Heart left ventricle (tissue), 16 donors: ENCODE results near the gene TMEM181. TPM values are rescaled to one million over a fixed set of nuclear protein-coding genes. Genes with fewer than 3 reads are reported as not detected.
A peak's percentile ranks its signal among the peaks of the same experiment; 100 is the strongest.

Source experiments
- ATAC-seq, 4 donors: fragments of 200-7000 bp; cut with Tn5 transposase; one replicate each; pipeline ENCODE4 v1.9.1; 2020 to 2022; ENCODE audit warnings: moderate library complexity in 4 of 4, mild to moderate bottlenecking in 3 of 4, moderate number of reproducible peaks in 1 of 4
- DNase-seq, 5 donors: peaks; one replicate each; pipeline ENCODE4 v3.0.0-alpha.2; 2020
- H3K27ac ChIP-seq, 12 donors: fragments of 200-600 bp; sonication (generic) in 4 of 12; one replicate each; pipeline versions ENCODE4 v1.5.0 to v1.8.0; 2016 to 2022; ENCODE audit warnings: mild to moderate bottlenecking in 2 of 12
- H3K27me3 ChIP-seq, 9 donors: fragments of 200-600 bp; sonication (generic) in 2 of 9; one replicate each; pipeline versions ENCODE4 v1.5.1 to v1.8.0; 2016 to 2022; ENCODE audit warnings: mild to moderate bottlenecking in 3 of 9
- H3K36me3 ChIP-seq, 9 donors: fragments of 200-600 bp; sonication (generic) in 2 of 9; one replicate each; pipeline versions ENCODE4 v1.5.0 to v1.8.0; 2018 to 2022; ENCODE audit warnings: mild to moderate bottlenecking in 2 of 9
- H3K4me1 ChIP-seq, 12 donors: fragments of 200-600 bp; sonication (generic) in 4 of 12; one replicate each; pipeline versions ENCODE4 v1.5.0 to v1.8.0; 2016 to 2022; ENCODE audit warnings: mild to moderate bottlenecking in 3 of 12
- H3K4me3 ChIP-seq, 12 donors: fragments of 200-600 bp; sonication (generic) in 4 of 12; one replicate each; pipeline versions ENCODE4 v1.5.0 to v1.8.0; 2017 to 2022; ENCODE audit warnings: mild to moderate bottlenecking in 9 of 12, moderate library complexity in 4 of 12
- H3K9me3 ChIP-seq, 12 donors: fragments of 200-600 bp; sonication (generic) in 4 of 12; one replicate each; pipeline versions ENCODE4 v1.5.0 to v1.8.0; 2016 to 2022; ENCODE audit warnings: mild to moderate bottlenecking in 1 of 12
- CTCF ChIP-seq, 12 donors: fragments of 200-600 bp; sonication (generic) in 4 of 12; IDR thresholded peaks; one replicate each; pipeline versions ENCODE4 v1.5.0 to v1.8.0; 2018 to 2022; ENCODE audit warnings: antibody characterized with exemption in 12 of 12, mild to moderate bottlenecking in 5 of 12
- POLR2A ChIP-seq, 2 donors: fragments of 450-650 bp; IDR thresholded peaks; one replicate each; pipeline ENCODE4 v1.6.1; 2017; ENCODE audit warnings: antibody characterized with exemption in 2 of 2, mild to moderate bottlenecking in 2 of 2, moderate library complexity in 2 of 2
- WGBS, 4 donors: extraction: QIAGEN DNeasy Blood & Tissue Kit in 2 of 4; methylation state at CpG; one replicate each; pipeline versions ENCODE4 v1.1.5 to v1.1.7; 2013 to 2018; 5-methylcytosine and 5-hydroxymethylcytosine counted together
- intact Hi-C, 10 donors: fragments of 100-400 bp; cut with DNase I; formaldehyde crosslinking; loops; one replicate each; pipeline versions ENCODE4 v1.11.1 to v1.14.2; 2022
- polyA plus RNA-seq, 2 donors: library from polyadenylated mRNA; stranded (reverse); fragments of 200-250 nt; gene quantifications; one replicate each; pipeline ENCODE4 v1.2.3, GENCODE V29; 2013
- total RNA-seq, 9 donors: library from RNA; depleted of rRNA in 2 of 9; stranded (reverse); fragments of >200 nt in 2 of 9; fragmentation: NEBNext Ultra II Directional in 3 of 9; extraction: Animal tissue kit (Norgen Biotek cat#: 25700) in 3 of 9; gene quantifications; one replicate each; pipeline versions ENCODE4 v1.1.0 to v1.2.4, GENCODE V29; 2016 to 2023
- donor health status: ischemic (EF 13 %, LVEDD 7.1; RV severe dilation, severe dysfunction).
- donor health status: healthy with polysubstance abuse.
- donor health status: DM: no; HTN: yes; CAD: no.
- donor health status: DM: no; HTN: no; CAD: no.
- donor health status: ischemic (EF 25% LVEDD 6.9; RV normal size, moderate dysfunction).
- donor health status: ischemic (EF 25% LVEDD 5.7; RV mildly dilated, moderate dysfunction).
- donor health status: healthy.
- donor health status: DM: yes; HTN: yes; CAD: no.
- donor health status: ischemic (EF 35%, LVEDD 5.7; RV mildly dilated, moderate dysfunction).
- donor health status: nonischemic (EF 11% LVEDD 7.7; RV severe dilation, severe dysfunction).
- donor health status: DM: yes; HTN: yes; CAD: no.
- donor health status: PGD.
- donor health status: ischemic (EF 29% LVEDD 5.4; RV normal size, mild dysfunction).
- donor health status: nonischemic (EF 23%, LVEDD 6.1; RV moderate dilation, normal function).

Gene TMEM181
- total and polyA plus RNA-seq, 11 donors: 4.3 to 14.3 (median 10.1) TPM

GRCh38 chr6:158543606-158544185, 16.2 kb upstream of the TMEM181 start:
- ATAC-seq: no peak

GRCh38 chr6:158544428-158544827, 15.5 kb upstream of the TMEM181 start:
- ATAC-seq: no peak
- Histone ChIP-seq H3K36me3 (no peaks in the 10 kb centered on the region), H3K27me3 (peaks cover 0 to 3% (median 0%) of the 10 kb centered on the region in 9 donors), H3K27ac (no peak overlapping the region), H3K9me3 (no peaks in the 10 kb centered on the region), H3K4me3 (no peak overlapping the region), H3K4me1 (no peaks in the 10 kb centered on the region)
- TF ChIP-seq POLR2A (IDR thresholded peaks at IDR 0.05): no peak
- no peak for TF ChIP-seq CTCF (IDR thresholded peaks at IDR 0.05)
- WGBS, 4 donors: 86 to 89% (median 87%) methylated on average over 12 of the region's 12 CpGs
- peak in 1 of 5 donors; percentile 29 for DNase-seq
- intact Hi-C loops: no loop called here

More at GRCh38 chr6:158543606-158544185, 16.2 kb upstream of the TMEM181 start:
- Histone ChIP-seq H3K9me3 (no peaks in the 10 kb centered on the region), H3K36me3 (no peaks in the 10 kb centered on the region), H3K27ac (no peak overlapping the region), H3K4me3 (no peak overlapping the region), H3K4me1 (no peaks in the 10 kb centered on the region), H3K27me3 (peaks cover 0 to 5% (median 0%) of the 10 kb centered on the region in 9 donors)
- TF ChIP-seq CTCF (IDR thresholded peaks at IDR 0.05) (no peak), POLR2A (IDR thresholded peaks at IDR 0.05) (no peak)
- peak in 1 of 5 donors; percentile 15 for DNase-seq
- intact Hi-C loops: no loop called here
- 79 to 84% (median 82%) methylated on average over 11 to 12 of the region's 12 CpGs for WGBS, 4 donors

- H3K27me3 ChIP-seq: no peaks in the 10 kb centered on the region
- no peaks in the 10 kb centered on the region for H3K36me3 ChIP-seq
- WGBS, 4 donors: 83 to 86% (median 85%) methylated on average over 30 of the region's 30 CpGs
- no peak overlapping the region for H3K27ac ChIP-seq
- H3K9me3 ChIP-seq: no peaks in the 10 kb centered on the region
- H3K4me1 ChIP-seq: no peaks in the 10 kb centered on the region
- no peak for ATAC-seq
- H3K4me3 ChIP-seq: no peak overlapping the region
- TF ChIP-seq CTCF (IDR thresholded peaks at IDR 0.05): no peak
- intact Hi-C loops: no loop called here
- DNase-seq: peak in 1 of 5 donors; percentile 42
Measured at GRCh38 chr6:158545043-158545966, 14.6 kb upstream of the TMEM181 start.

GRCh38 chr6:158548418-158549161, 11.3 kb upstream of the TMEM181 start:
- Histone ChIP-seq H3K27ac (no peak overlapping the region), H3K4me1 (no peaks in the 10 kb centered on the region), H3K36me3 (no peaks in the 10 kb centered on the region), H3K27me3 (no peaks in the 10 kb centered on the region), H3K9me3 (no peaks in the 10 kb centered on the region), H3K4me3 (no peak overlapping the region)
- ATAC-seq (no peak), DNase-seq (peak in 1 of 5 donors; percentile 16)
- intact Hi-C loops: no loop called here
- 75 to 84% (median 81%) methylated on average over 9 of the region's 9 CpGs for WGBS, 4 donors
- TF ChIP-seq POLR2A (IDR thresholded peaks at IDR 0.05): no peak
- no peak for TF ChIP-seq CTCF (IDR thresholded peaks at IDR 0.05)
